Prostate gland (tissue), 2 donors: ENCODE measurements around the gene TAF5L.

Experiments
- POLR2A ChIP-seq: fragments of 450-650 bp; IDR thresholded peaks from one replicate; pipeline ENCODE4 v1.6.1; 2016; ENCODE audit warnings: antibody characterized with exemption, mild to moderate bottlenecking
- TF ChIP-seq, protein P1 (sequence below), 4 experiments: fragments of 200-600 bp in 2 of 4; fragments of 450-650 bp in 2 of 4; sonication (generic) in 2 of 4; IDR thresholded peaks; 1 replicate in 3 of 4; 2 replicates in 1 of 4; pipeline ENCODE4 v1.5.1; 2016 to 2019; ENCODE audit warnings: antibody characterized with exemption in 4 of 4, mild to moderate bottlenecking in 2 of 4, moderate library complexity in 2 of 4

- TF ChIP-seq POLR2A = no peak
- TF ChIP-seq, protein P1, sequence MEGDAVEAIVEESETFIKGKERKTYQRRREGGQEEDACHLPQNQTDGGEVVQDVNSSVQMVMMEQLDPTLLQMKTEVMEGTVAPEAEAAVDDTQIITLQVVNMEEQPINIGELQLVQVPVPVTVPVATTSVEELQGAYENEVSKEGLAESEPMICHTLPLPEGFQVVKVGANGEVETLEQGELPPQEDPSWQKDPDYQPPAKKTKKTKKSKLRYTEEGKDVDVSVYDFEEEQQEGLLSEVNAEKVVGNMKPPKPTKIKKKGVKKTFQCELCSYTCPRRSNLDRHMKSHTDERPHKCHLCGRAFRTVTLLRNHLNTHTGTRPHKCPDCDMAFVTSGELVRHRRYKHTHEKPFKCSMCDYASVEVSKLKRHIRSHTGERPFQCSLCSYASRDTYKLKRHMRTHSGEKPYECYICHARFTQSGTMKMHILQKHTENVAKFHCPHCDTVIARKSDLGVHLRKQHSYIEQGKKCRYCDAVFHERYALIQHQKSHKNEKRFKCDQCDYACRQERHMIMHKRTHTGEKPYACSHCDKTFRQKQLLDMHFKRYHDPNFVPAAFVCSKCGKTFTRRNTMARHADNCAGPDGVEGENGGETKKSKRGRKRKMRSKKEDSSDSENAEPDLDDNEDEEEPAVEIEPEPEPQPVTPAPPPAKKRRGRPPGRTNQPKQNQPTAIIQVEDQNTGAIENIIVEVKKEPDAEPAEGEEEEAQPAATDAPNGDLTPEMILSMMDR (IDR thresholded peaks at IDR 0.05) = no peak
These were observed 18.6 kb downstream of the TAF5L start for GRCh38 chr1:229607370-229607769.
